Measurements from ENCODE around the gene UNC5C.

- TF ChIP-seq POLR2A (IDR thresholded peaks at IDR 0.05) (no peak), CTCF (IDR thresholded peaks at IDR 0.05) (no peak)
Measured at GRCh38 chr4:95156452-95156765, 392.4 kb downstream of the UNC5C start.
